HepG2 (cell line): ENCODE data around the gene SCAF4. TPM values are rescaled to one million over a fixed set of nuclear protein-coding genes. Genes with fewer than 3 reads are reported as not detected.

Source experiments
- ARNT2 ChIP-seq: sonication (generic); formaldehyde crosslinking; IDR thresholded peaks from 2 replicates; pipeline ENCODE4 v1.8.0; 2022; ENCODE audit warnings: mild to moderate bottlenecking, low read depth, missing genetic modification reagents, moderate library complexity
- DRAP1 ChIP-seq: IDR thresholded peaks from 2 replicates; pipeline ENCODE4 v1.6.1; 2016; ENCODE audit warnings: missing genetic modification reagents, missing compliant biosample characterization
- HMGXB4 ChIP-seq, 2 experiments: sonication (generic) in 1 of 2; formaldehyde crosslinking in 1 of 2; IDR thresholded peaks; 2 replicates each; pipeline versions ENCODE4 v1.4.0 to v1.6.1; 2018 to 2020; ENCODE audit warnings: missing genetic modification reagents in 2 of 2, borderline replicate concordance in 1 of 2, low read depth in 1 of 2, mild to moderate bottlenecking in 1 of 2, missing biosample characterization in 1 of 2
- MTF1 ChIP-seq: sonication (generic); formaldehyde crosslinking; IDR thresholded peaks from 2 replicates; pipeline ENCODE4 v1.5.0; 2020; ENCODE audit warnings: missing genetic modification reagents
- PBX2 ChIP-seq: IDR thresholded peaks from 2 replicates; pipeline ENCODE4 v1.6.1; 2016; ENCODE audit warnings: control low read depth
- PRDM4 ChIP-seq: sonication (generic); formaldehyde crosslinking; IDR thresholded peaks from 2 replicates; pipeline ENCODE4 v1.9.0; 2021; ENCODE audit warnings: missing genetic modification reagents, borderline replicate concordance
- SMARCC2 ChIP-seq: fragments of 450-650 bp; IDR thresholded peaks from 2 replicates; pipeline ENCODE4 v1.6.1; 2017; ENCODE audit warnings: antibody characterized with exemption, mild to moderate bottlenecking
- ZBTB2 ChIP-seq: sonication (generic); formaldehyde crosslinking; IDR thresholded peaks from 2 replicates; pipeline ENCODE4 v1.8.0; 2022; ENCODE audit warnings: low read depth, missing genetic modification reagents
- ZNF101 ChIP-seq: sonication (generic); formaldehyde crosslinking; IDR thresholded peaks from 2 replicates; pipeline ENCODE4 v1.4.0; 2020; ENCODE audit warnings: mild to moderate bottlenecking, low read depth, missing genetic modification reagents, borderline replicate concordance
- ZNF225 ChIP-seq: sonication (generic); formaldehyde crosslinking; IDR thresholded peaks from 2 replicates; pipeline ENCODE4 v1.4.0; 2020; ENCODE audit warnings: mild to moderate bottlenecking, missing genetic modification reagents
- ZNF280B ChIP-seq: sonication (generic); formaldehyde crosslinking; IDR thresholded peaks from 2 replicates; pipeline ENCODE4 v1.5.0; 2020; ENCODE audit warnings: missing genetic modification reagents, mild to moderate bottlenecking, borderline replicate concordance
- ZNF326 ChIP-seq: sonication (generic); formaldehyde crosslinking; IDR thresholded peaks from 2 replicates; pipeline ENCODE4 v1.4.0; 2020; ENCODE audit warnings: missing genetic modification reagents, borderline replicate concordance
- ZNF597 ChIP-seq: sonication (generic); formaldehyde crosslinking; IDR thresholded peaks from 2 replicates; pipeline ENCODE4 v1.5.0; 2020; ENCODE audit warnings: missing genetic modification reagents
- ZNF652 ChIP-seq: IDR thresholded peaks from 2 replicates; pipeline ENCODE4 v1.6.1; 2016; ENCODE audit warnings: low read depth, borderline replicate concordance
- polyA plus RNA-seq, 8 experiments: library from polyadenylated mRNA; depleted of rRNA in 3 of 8; stranded (reverse) in 7 of 8; unstranded in 1 of 8; fragments of >200 nt; fragmentation: Illumina TruSeq in 4 of 8; extraction: Trizol in 4 of 8; gene quantifications; 2 replicates each; pipeline versions ENCODE4 v1.2.1 to v1.2.3, GENCODE V29; 2011 to 2016; ENCODE audit warnings: low read depth in 4 of 8, missing spikeins in 1 of 8, mixed read lengths in 1 of 8; ENCODE audit not compliant: insufficient read depth in 1 of 8
- total RNA-seq, 5 experiments: library from RNA; depleted of rRNA; stranded (reverse); fragments of >200 nt; fragmentation: Illumina TruSeq; extraction: Trizol; gene quantifications; 2 replicates each; pipeline ENCODE4 v1.2.3, GENCODE V29; 2016; ENCODE audit warnings: low read depth in 1 of 5

Gene SCAF4
- total and polyA plus RNA-seq, 2 of the 13 experiments (the other 11 are each of a cell fraction or from before 2014, with no cell fraction given): 9.1 to 11.5 TPM

- TF ChIP-seq ZNF101 (no peak), ZNF597 (no peak), ZNF326 (no peak), PBX2 (CRISPR knock-in tag) (no peak), SMARCC2 (no peak), ZBTB2 (CRISPR knock-in tag) (peak; percentile 81), HMGXB4 (CRISPR knock-in tag; IDR thresholded peaks at IDR 0.05; ENCODE audit: borderline replicate concordance in 1 of 2, low read depth in 1 of 2) (peak in 1 of 2 experiments; percentile 59; a peak in 1 of 4 replicates), ZNF280B (CRISPR knock-in tag) (no peak; the same call in 1 of the 2 replicates), ZNF652 (CRISPR knock-in tag) (no peak), PRDM4 (CRISPR knock-in tag) (no peak), DRAP1 (CRISPR knock-in tag) (no peak), MTF1 (CRISPR knock-in tag) (no peak), ZNF225 (CRISPR knock-in tag) (no peak), ARNT2 (peak; percentile 93)
These were observed at the start of gene SCAF4 (continued) for GRCh38 chr21:31731857-31732596.
